Right lobe of liver (tissue), 6 donors: ENCODE measurements around the gene FAM83C. TPM values are rescaled to one million over a fixed set of nuclear protein-coding genes. Genes with fewer than 3 reads are reported as not detected.

Experiments
- ATAC-seq, 4 donors: fragments of 200-7000 bp; cut with Tn5 transposase; one replicate each; pipeline ENCODE4 v1.9.1; 2020; ENCODE audit warnings: mild to moderate bottlenecking in 4 of 4, moderate library complexity in 4 of 4
- DNase-seq, 3 donors: peaks; one replicate each; pipeline ENCODE4 v3.0.0-alpha.2; 2020
- H3K27ac ChIP-seq, 3 donors: fragments of 200-600 bp; one replicate each; pipeline ENCODE4 v1.8.0; 2022
- H3K27me3 ChIP-seq, 2 donors: fragments of 200-600 bp; one replicate each; pipeline ENCODE4 v1.8.0; 2022
- H3K36me3 ChIP-seq, 4 donors: fragments of 200-600 bp; sonication (generic) in 1 of 4; one replicate each; pipeline versions ENCODE4 v1.5.1 to v1.8.0; 2017 to 2022; ENCODE audit warnings: control low read depth in 1 of 4
- H3K4me1 ChIP-seq, 4 donors: fragments of 200-600 bp; sonication (generic) in 1 of 4; one replicate each; pipeline versions ENCODE4 v1.5.1 to v1.8.0; 2017 to 2022; ENCODE audit warnings: control low read depth in 1 of 4
- H3K4me3 ChIP-seq, 3 donors: fragments of 200-600 bp; one replicate each; pipeline ENCODE4 v1.8.0; 2022
- H3K9me3 ChIP-seq, 4 donors: fragments of 200-600 bp; sonication (generic) in 1 of 4; one replicate each; pipeline versions ENCODE4 v1.5.1 to v1.8.0; 2017 to 2022; ENCODE audit warnings: control low read depth in 1 of 4
- CTCF ChIP-seq, 4 donors: fragments of 200-600 bp in 3 of 4; fragments of 450-650 bp in 1 of 4; IDR thresholded peaks; one replicate each; pipeline versions ENCODE4 v1.5.1 to v1.8.0; 2016 to 2022; ENCODE audit warnings: antibody characterized with exemption in 4 of 4, mild to moderate bottlenecking in 2 of 4
- POLR2A ChIP-seq: fragments of 450-650 bp; IDR thresholded peaks from one replicate; pipeline ENCODE4 v1.6.1; 2017; ENCODE audit warnings: antibody characterized with exemption, mild to moderate bottlenecking
- WGBS: methylation state at CpG from one replicate; pipeline ENCODE4 v1.1.6; 2018; ENCODE audit warnings: low coverage, low lambda C conversion rate; ENCODE audit not compliant: insufficient coverage; ENCODE audit errors: missing lambda C conversion rate; 5-methylcytosine and 5-hydroxymethylcytosine counted together
- intact Hi-C, 2 donors: fragments of 100-400 bp; cut with DNase I; formaldehyde crosslinking; loops; one replicate each; pipeline versions ENCODE4 v1.11.2 to v1.14.1; 2022
- total RNA-seq, 6 experiments: library from RNA; depleted of rRNA in 2 of 6; stranded (reverse); fragments of >200 nt in 2 of 6; fragmentation: NEBNext Ultra II Directional in 3 of 6; extraction: Animal tissue kit (Norgen Biotek cat#: 25700) in 3 of 6; gene quantifications; one replicate each; pipeline versions ENCODE4 v1.1.0 to v1.2.4, GENCODE V29; 2016 to 2023
- donor health status: DM: no; HTN: yes; CAD: no.
- donor health status: DM: no; HTN: no; CAD: no.
- donor health status: DM: no; HTN: no; CAD: no.
- donor health status: DM: no; HTN: yes; CAD: no.
- donor health status: DM: no; HTN: yes; CAD: no.

FAM83C gene
- total RNA-seq, 6 experiments from 2014 or later: not detected

GRCh38 chr20:35286077-35286898 lies 5.9 kb downstream of the FAM83C start:
- H3K27ac ChIP-seq: peak overlapping the region; percentile 48 to 84 (median 55)
- peak; percentile 65 to 77 (median 74) for ATAC-seq
- 89% methylated on average over 5 of the region's 12 CpGs for WGBS
- peaks cover 0 to 27% (median 13%) of the 10 kb centered on the region in 4 donors for H3K4me1 ChIP-seq
- peak in 1 of 3 donors; percentile 73 for DNase-seq
- peak overlapping the region in 1 of 3 donors; percentile 11 for H3K4me3 ChIP-seq
- TF ChIP-seq POLR2A (no peak), CTCF (IDR thresholded peaks at IDR 0.05) (no peak)
- no peaks in the 10 kb centered on the region for H3K27me3 ChIP-seq
- intact Hi-C loops: no loop called here
- no peaks in the 10 kb centered on the region for H3K9me3 ChIP-seq
- H3K36me3 ChIP-seq: peaks cover 0 to 14% (median 0%) of the 10 kb centered on the region in 4 donors

- ATAC-seq (peak in 2 of 4 donors; percentile 1 to 6), DNase-seq (no peak)
- intact Hi-C loops: no loop called here
- H3K4me1 ChIP-seq: peaks cover 0 to 27% (median 13%) of the 10 kb centered on the region in 4 donors
- peak overlapping the region in 1 of 3 donors; percentile 99 for H3K4me3 ChIP-seq
- H3K27me3 ChIP-seq: no peaks in the 10 kb centered on the region
- peaks cover 0 to 16% (median under 1%) of the 10 kb centered on the region in 4 donors for H3K36me3 ChIP-seq
- WGBS: 27% methylated on average over 5 of the region's 5 CpGs
- H3K27ac ChIP-seq: peak overlapping the region; percentile 48 to 84 (median 55)
- H3K9me3 ChIP-seq: no peaks in the 10 kb centered on the region
- no peak for TF ChIP-seq POLR2A
- no peak for TF ChIP-seq CTCF (IDR thresholded peaks at IDR 0.05)
These were observed 6.5 kb downstream of the FAM83C start for GRCh38 chr20:35285806-35286076.

DNA sequence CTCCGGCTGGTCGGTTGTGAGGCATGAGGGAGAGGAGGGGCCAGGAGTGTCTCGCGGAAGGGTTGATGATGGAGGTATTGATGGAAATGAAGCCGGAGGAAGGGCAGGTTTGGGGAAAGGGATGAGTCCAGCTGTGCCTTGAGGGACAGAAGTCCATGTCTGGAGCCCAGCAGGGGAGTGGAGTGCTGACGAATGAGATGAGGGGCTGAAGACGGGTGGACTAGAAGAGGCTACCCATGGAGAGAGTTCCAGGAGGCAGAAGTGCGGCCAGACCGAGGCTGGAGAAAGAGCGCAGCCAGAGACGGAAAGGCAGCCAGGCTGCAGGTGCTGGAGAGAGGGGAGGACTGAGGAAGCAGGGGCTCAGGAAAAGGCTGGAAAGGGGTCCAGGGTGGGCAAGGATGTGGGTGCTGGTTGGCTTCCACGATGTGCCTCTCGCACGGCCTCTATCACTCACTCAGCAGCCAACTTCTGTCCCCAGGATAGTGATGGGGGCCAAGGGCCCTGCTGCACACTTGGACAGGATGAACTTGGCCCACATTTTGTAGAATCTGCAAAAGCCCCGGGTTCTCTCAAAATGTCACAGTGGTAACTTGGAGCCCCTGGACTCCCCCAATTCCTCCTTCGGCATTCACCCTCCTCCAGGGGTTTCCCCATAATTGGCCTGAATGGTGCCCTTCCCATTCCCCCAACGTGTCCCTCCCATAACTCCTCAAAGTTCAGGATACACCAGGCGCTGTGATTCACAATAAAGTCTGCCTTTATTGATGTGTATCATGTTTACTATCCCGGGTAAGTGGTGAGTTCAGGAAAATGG lies 7.0 kb downstream of the FAM83C start:
- Histone ChIP-seq H3K27ac (peak overlapping the region; percentile 67 to 84 (median 80)), H3K27me3 (no peaks in the 10 kb centered on the region), H3K4me1 (peaks cover 0 to 27% (median 13%) of the 10 kb centered on the region in 4 donors), H3K4me3 (peak overlapping the region; percentile 95 to 99 (median 98)), H3K9me3 (no peaks in the 10 kb centered on the region), H3K36me3 (peaks cover 0 to 22% (median 3%) of the 10 kb centered on the region in 4 donors)
- WGBS: 23% methylated on average over 16 of the region's 19 CpGs
- TF ChIP-seq POLR2A (no peak), CTCF (IDR thresholded peaks at IDR 0.05) (no peak)
- intact Hi-C loops: no loop called here
- ATAC-seq (peak; percentile 2 to 6 (median 4)), DNase-seq (no peak)

GRCh38 chr20:35284267-35284991 lies 7.8 kb downstream of the FAM83C start, which contains the start of gene EIF6:
Gene EIF6, minus strand, starts transcription at chr20:35284772. Its CDS starts 285 bp downstream, at chr20:35284487.
- Histone ChIP-seq H3K4me1 (peaks cover 0 to 27% (median 13%) of the 10 kb centered on the region in 4 donors), H3K4me3 (peak within 1 kb of the TSS; percentile 95 to 99 (median 98)), H3K27me3 (no peaks in the 10 kb centered on the region), H3K27ac (peak within 1 kb of the TSS; percentile 67 to 84 (median 80)), H3K36me3 (peaks cover 0 to 29% (median 7%) of the 10 kb centered on the region in 4 donors), H3K9me3 (no peaks in the 10 kb centered on the region)
- 0% methylated on average over 21 of the region's 61 CpGs for WGBS
- intact Hi-C loops: no loop called here
- peak; percentile 81 to 85 (median 83) for ATAC-seq
- TF ChIP-seq CTCF (IDR thresholded peaks at IDR 0.05) (no peak), POLR2A (peak; percentile 51)
- DNase-seq: peak; percentile 84 to 90 (median 88)
